Measurements from ENCODE around the gene SLCO2A1.

SLCO2A1 gene

GRCh38 chr3:133999891-134000685 lies 29.6 kb downstream of the SLCO2A1 start:
- TF ChIP-seq, protein P1, sequence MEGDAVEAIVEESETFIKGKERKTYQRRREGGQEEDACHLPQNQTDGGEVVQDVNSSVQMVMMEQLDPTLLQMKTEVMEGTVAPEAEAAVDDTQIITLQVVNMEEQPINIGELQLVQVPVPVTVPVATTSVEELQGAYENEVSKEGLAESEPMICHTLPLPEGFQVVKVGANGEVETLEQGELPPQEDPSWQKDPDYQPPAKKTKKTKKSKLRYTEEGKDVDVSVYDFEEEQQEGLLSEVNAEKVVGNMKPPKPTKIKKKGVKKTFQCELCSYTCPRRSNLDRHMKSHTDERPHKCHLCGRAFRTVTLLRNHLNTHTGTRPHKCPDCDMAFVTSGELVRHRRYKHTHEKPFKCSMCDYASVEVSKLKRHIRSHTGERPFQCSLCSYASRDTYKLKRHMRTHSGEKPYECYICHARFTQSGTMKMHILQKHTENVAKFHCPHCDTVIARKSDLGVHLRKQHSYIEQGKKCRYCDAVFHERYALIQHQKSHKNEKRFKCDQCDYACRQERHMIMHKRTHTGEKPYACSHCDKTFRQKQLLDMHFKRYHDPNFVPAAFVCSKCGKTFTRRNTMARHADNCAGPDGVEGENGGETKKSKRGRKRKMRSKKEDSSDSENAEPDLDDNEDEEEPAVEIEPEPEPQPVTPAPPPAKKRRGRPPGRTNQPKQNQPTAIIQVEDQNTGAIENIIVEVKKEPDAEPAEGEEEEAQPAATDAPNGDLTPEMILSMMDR (conservative IDR thresholded peaks at IDR 0.05; ENCODE audit: low read depth, low read length) = no peak
- no peak for DNase-seq (ENCODE audit: low read depth)
- no peak overlapping the region for H3K4me3 ChIP-seq (ENCODE audit: low read depth, low read length)

GRCh38 chr3:133998691-133999241 lies 31.0 kb downstream of the SLCO2A1 start:
- TF ChIP-seq, protein P1 (conservative IDR thresholded peaks at IDR 0.05; ENCODE audit: low read depth, low read length) = no peak
- no peak for DNase-seq (ENCODE audit: low read depth)
- no peak overlapping the region for H3K4me3 ChIP-seq (ENCODE audit: low read depth, low read length)

DNA sequence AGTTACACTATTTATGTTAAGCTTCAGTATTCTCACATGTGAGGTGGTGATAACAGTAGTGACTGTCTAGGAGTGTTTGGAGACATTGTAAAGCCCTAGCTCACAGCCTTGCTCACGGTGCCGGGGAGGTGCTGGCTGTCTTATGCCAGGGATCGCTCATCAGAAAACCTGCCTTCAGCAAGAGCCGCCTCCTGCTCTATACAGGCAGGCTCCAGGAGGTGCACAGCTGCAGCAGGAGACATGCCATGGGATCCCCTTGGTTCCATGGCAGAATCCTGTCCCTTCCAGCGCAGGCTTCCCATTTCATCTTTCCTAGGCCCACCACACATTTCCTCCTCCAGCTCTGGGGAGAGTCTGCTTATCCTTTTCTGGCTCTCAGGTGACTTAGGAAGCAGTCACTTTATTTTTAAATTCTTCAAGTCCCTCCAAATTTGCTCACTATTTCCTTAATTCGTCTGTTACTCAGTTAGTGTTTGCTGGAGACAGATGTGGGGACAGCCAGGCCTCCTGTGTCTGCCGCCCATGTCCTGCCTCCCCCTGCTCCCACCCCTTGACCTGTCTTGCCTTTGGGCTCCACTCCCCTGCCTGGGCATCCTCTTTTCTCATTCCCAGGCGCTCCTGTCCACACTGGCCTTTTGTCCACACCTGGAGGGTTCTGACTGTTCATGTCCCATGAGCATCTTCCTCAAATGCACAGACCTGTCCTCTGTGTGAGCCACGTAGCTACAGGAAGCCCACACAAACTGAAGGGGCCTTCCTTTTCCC lies 31.7 kb downstream of the SLCO2A1 start:
- TF ChIP-seq, protein P1 (conservative IDR thresholded peaks at IDR 0.05; ENCODE audit: low read depth, low read length) = no peak
- H3K4me3 ChIP-seq (ENCODE audit: low read depth, low read length) = no peak overlapping the region
- DNase-seq (ENCODE audit: low read depth) = no peak

GRCh38 chr3:133996996-133997395 lies 32.7 kb downstream of the SLCO2A1 start:
- TF ChIP-seq, protein P1 (conservative IDR thresholded peaks at IDR 0.05; ENCODE audit: low read depth, low read length) = no peak
- DNase-seq (ENCODE audit: low read depth) = no peak
- H3K4me3 ChIP-seq (ENCODE audit: low read depth, low read length) = no peak overlapping the region

DNA sequence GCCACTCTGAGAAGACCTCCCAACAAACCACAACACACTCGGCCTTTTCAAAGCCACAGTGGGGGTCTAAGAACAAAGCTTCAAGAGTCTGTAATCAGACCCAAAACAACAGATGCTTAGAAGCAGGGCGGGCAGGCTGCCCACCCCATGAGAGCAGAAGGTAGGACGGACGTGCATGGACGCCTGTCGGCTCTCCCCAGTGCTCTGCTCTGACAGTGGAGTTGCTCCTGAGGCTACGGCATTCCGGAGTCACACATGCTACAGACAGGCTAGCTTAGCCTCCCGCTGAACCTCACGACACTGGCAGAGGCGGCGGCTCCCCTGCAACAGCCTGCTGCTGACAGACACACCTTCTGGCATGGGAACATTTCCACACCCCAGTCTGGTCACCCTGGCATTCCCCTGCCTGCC lies 33.5 kb downstream of the SLCO2A1 start:
- TF ChIP-seq, protein P1 (conservative IDR thresholded peaks at IDR 0.05; ENCODE audit: low read depth, low read length) = no peak
- H3K4me3 ChIP-seq (ENCODE audit: low read depth, low read length) = no peak overlapping the region
- DNase-seq (ENCODE audit: low read depth) = peak; percentile 10

GRCh38 chr3:133995264-133995663 lies 34.5 kb downstream of the SLCO2A1 start:
- TF ChIP-seq, protein P1 (conservative IDR thresholded peaks at IDR 0.05; ENCODE audit: low read depth, low read length) = no peak
- no peak overlapping the region for H3K4me3 ChIP-seq (ENCODE audit: low read depth, low read length)
- DNase-seq (ENCODE audit: low read depth) = no peak

Measured in choroid plexus epithelial cell (primary cell).